A673 (cell line): Measurements from ENCODE around the gene PEPD.

ENCODE experiments used
- CTCF ChIP-seq: fragments of 300-800, 200-600 bp; sonication (generic); conservative IDR thresholded peaks from 2 replicates; pipeline ENCODE4 v1.5.1; 2017; ENCODE audit warnings: low read depth, mild to moderate bottlenecking, antibody characterized with exemption, low read length, moderate library complexity, mixed read lengths
- EZH2 ChIP-seq: fragments of 200-600 bp; sonication (generic); IDR thresholded peaks from 2 replicates; pipeline ENCODE4 v1.6.1; 2017; ENCODE audit warnings: borderline replicate concordance, low read depth, mild to moderate bottlenecking, mixed read lengths, antibody characterized with exemption, low read length; ENCODE audit not compliant: poor library complexity, severe bottlenecking

GRCh38 chr19:33390908-33391630 lies 130.5 kb downstream of the PEPD start:
- TF ChIP-seq CTCF = no peak
- TF ChIP-seq EZH2 = no peak
